22Rv1 (cell line): Measurements from ENCODE around the gene KHDC3L.

Experiments used
- CTCF ChIP-seq: fragments of 450-650 bp; IDR thresholded peaks from 2 replicates; pipeline ENCODE4 v1.5.1; 2017; ENCODE audit warnings: mild to moderate bottlenecking
- ZFX ChIP-seq: fragments of 450-650 bp; IDR thresholded peaks from 2 replicates; pipeline ENCODE4 v1.6.1; 2017; ENCODE audit warnings: antibody characterized with exemption, borderline replicate concordance

DNA sequence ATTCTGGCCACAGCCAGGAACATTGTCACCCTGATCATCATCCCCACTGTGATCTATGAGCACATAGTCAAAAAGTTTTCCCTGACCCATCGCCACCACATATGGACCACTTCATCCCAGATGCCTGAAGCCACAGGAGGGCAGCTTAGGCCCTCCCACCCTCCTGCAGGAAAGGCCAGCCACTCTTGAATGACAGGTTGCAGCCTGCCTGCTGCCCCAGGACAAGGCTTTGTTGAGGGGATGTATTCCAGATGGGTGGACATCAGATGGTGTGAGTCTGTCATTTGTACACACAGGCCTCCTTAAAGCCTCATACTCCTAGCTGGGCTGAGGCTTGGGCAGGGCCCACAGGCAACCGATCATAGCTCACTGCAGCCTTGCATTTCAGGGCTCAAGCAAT is 39.1 kb upstream of the KHDC3L start:
- no peak for TF ChIP-seq CTCF
- no peak for TF ChIP-seq ZFX
